ENCODE measurements around the gene LTO1.

GRCh38 chr11:69667619-69668604 is 7.2 kb downstream of the LTO1 start:
- no peak for TF ChIP-seq CTCF (optimal IDR thresholded peaks at IDR 0.05 in 1 of 3, IDR thresholded peaks at IDR 0.05 in 1 of 3, conservative IDR thresholded peaks at IDR 0.05 in 1 of 3; ENCODE audit: extremely low read depth in 1 of 3, insufficient read depth in 2 of 3, low read length in 3 of 3)
- no peak for TF ChIP-seq EZH2 (IDR thresholded peaks at IDR 0.05; ENCODE audit: low read length)

Data from keratinocyte (primary cell).